ENCODE results near the gene USP9X.
"Not testable (repeated sequence)": the region's sequence is repeated elsewhere in the genome, so short reads cannot be mapped to it uniquely, and the experiment has no call there.

The USP9X gene, protein sequence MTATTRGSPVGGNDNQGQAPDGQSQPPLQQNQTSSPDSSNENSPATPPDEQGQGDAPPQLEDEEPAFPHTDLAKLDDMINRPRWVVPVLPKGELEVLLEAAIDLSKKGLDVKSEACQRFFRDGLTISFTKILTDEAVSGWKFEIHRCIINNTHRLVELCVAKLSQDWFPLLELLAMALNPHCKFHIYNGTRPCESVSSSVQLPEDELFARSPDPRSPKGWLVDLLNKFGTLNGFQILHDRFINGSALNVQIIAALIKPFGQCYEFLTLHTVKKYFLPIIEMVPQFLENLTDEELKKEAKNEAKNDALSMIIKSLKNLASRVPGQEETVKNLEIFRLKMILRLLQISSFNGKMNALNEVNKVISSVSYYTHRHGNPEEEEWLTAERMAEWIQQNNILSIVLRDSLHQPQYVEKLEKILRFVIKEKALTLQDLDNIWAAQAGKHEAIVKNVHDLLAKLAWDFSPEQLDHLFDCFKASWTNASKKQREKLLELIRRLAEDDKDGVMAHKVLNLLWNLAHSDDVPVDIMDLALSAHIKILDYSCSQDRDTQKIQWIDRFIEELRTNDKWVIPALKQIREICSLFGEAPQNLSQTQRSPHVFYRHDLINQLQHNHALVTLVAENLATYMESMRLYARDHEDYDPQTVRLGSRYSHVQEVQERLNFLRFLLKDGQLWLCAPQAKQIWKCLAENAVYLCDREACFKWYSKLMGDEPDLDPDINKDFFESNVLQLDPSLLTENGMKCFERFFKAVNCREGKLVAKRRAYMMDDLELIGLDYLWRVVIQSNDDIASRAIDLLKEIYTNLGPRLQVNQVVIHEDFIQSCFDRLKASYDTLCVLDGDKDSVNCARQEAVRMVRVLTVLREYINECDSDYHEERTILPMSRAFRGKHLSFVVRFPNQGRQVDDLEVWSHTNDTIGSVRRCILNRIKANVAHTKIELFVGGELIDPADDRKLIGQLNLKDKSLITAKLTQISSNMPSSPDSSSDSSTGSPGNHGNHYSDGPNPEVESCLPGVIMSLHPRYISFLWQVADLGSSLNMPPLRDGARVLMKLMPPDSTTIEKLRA (N-terminal part only)

DNA sequence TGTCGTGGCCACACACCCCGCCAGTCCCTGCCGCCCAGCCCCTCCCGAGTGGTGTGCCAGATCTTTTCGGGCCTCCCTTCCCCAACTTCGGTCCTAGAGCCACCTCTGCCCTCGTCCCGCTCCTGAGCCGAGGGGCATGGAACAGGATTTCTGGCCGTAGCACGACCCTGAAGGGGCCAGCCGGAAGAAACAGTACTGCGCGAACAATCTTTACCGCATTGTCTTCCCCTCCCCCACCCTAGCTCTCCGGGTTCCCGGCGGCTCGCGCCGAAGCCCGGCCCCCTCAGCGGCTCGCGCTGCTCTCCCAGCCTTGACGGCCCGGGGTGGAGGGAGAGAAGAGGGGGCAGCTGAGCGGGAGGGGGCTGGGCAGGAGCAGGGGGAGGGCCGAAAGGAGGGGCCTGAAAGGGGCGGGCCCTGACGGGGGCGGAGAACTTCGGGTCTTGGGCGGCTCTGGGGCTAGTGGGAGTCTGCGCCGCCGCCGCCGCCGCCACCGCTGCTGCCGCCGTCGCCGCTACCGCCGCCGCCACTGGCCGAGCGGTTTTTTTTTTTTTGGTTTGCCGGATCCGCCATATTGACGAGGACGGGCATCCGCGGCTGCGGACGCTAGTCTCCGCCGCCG, at the start of gene USP9X:
USP9X (plus strand) TSS at position 553 of the 619 bp plus-strand sequence. CDS start 38,184 bp downstream, outside the sequence.
- Mint-ChIP-seq H3K9me3 (ENCODE audit: low read depth) (no peaks in the 10 kb centered on the region), H3K4me1 (ENCODE audit: low read depth) (peaks cover 31% of the 10 kb centered on the region), H3K36me3 (peaks cover 2% of the 10 kb centered on the region), H3K4me3 (peak within 1 kb of the TSS; percentile 93), H3K27ac (peak within 1 kb of the TSS; percentile 99), H3K27me3 (no peaks in the 10 kb centered on the region)

DNA sequence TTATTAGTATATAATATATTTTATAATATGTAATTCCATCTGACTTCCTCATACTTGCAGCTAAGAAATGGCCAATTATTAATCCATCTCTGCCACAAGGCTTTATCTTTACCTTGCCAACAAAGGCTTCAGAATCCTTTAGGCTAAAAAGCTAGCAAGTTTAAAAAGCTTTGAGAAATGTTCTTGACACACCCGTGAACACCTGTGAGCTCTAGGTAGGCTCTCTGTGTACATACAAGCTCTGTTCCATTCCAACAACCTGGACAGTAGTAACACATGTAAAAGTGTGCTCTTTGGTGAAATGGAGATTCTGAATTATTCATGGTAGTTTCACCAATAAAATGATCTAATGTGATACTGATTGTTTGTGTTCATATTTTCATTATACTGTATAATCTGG, 49.7 kb upstream of the USP9X start:
- H3K27me3 Mint-ChIP-seq: no peaks in the 10 kb centered on the region
- no peak overlapping the region for H3K27ac Mint-ChIP-seq
- H3K36me3 Mint-ChIP-seq: no peaks in the 10 kb centered on the region
- H3K4me1 Mint-ChIP-seq (ENCODE audit: low read depth): no peaks in the 10 kb centered on the region
- H3K9me3 Mint-ChIP-seq (ENCODE audit: low read depth): no peaks in the 10 kb centered on the region
- H3K4me3 Mint-ChIP-seq: no peak overlapping the region

DNA sequence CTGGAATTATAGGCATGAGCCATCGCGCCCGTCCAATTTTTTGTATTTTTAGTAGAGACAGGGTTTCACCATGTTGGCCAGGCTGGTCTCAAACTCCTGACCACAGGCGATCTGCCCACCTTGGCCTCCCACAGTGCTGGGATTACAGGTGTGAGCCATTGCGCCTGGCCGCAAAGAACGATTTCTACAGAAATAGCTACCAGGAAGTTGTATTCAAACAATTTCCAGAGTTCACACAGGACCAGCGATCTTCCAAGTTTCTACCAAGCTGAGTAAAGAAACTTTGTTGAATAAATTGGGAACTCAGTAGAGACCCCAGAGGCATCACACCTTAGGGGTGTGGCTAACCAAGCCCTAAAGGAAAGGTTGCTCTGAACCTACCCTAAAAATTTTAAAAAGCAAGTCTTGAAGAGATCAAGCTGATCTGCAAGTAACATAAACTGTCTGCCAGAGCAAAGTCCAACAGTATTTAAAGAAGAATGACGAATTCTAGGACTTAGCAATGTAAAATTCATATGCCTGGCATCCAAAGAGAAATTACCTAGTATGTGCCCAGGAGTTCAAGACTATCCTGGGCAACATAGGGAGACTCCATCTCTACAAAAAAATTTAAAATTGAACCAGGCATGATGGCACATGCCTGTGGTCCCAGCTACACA, 48.4 kb upstream of the USP9X start:
- Mint-ChIP-seq H3K4me1 (ENCODE audit: low read depth) (no peaks in the 10 kb centered on the region), H3K4me3 (no peak overlapping the region), H3K27me3 (no peaks in the 10 kb centered on the region), H3K9me3 (ENCODE audit: low read depth) (no peaks in the 10 kb centered on the region), H3K27ac (no peak overlapping the region), H3K36me3 (no peaks in the 10 kb centered on the region)

DNA sequence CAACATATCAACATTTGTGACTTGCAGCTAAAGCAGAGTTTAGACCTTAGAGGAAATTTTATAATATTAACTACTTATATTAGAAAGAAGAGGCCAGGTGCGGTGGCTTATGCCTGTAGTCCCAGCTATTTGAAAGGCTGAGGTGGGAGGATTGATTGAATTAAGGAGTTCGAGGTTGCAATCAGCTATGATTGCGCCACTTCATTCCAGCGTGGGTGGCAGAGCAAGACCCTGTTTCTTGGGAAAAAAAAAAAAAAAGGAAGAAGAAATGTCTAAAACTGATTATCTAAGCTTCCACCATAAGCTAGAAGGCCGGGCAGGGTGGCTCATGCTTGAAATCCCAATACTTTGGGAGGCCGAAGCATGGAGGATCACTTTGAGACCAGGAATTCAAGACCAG, 42.0 kb upstream of the USP9X start:
- Mint-ChIP-seq H3K36me3 (no peaks in the 10 kb centered on the region), H3K4me3 (no peak overlapping the region)

DNA sequence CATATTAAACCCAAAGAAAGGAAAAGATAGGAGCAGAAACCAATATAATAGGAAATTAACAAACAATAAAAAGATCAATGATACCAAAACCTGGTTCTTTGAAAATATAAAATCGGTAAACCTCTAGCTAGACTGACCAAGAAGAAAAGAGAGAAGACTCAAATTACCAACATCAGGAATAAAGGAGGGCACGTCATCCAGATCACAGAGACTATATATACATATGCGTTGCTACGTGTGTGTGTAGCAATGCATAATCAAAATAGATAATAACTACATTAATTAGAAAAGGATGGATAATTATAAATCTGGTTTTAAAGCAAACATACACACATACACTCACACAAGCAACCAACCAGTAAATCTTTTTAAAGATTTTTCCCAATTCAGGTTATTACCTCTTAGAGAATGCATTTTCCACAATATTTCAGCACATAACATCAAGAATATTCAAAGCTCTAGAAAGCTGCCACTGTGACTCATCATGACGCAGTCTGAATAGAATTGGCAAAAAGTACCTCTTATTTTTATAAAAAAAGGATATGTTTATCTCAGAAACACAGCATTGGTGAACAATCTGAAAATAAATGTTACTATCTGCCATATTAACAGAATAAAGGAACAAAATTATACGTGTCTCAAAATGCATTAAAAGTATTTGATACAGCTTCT, 41.4 kb upstream of the USP9X start:
- H3K36me3 Mint-ChIP-seq: no peaks in the 10 kb centered on the region
- peaks cover 4% of the 10 kb centered on the region for H3K4me1 Mint-ChIP-seq (ENCODE audit: low read depth)
- no peaks in the 10 kb centered on the region for H3K27me3 Mint-ChIP-seq
- no peaks in the 10 kb centered on the region for H3K9me3 Mint-ChIP-seq (ENCODE audit: low read depth)
- no peak overlapping the region for H3K4me3 Mint-ChIP-seq
- no peak overlapping the region for H3K27ac Mint-ChIP-seq

More for the DNA sequence above, 42.0 kb upstream of the USP9X start:
- Mint-ChIP-seq H3K9me3 (ENCODE audit: low read depth) (no peaks in the 10 kb centered on the region), H3K27me3 (no peaks in the 10 kb centered on the region), H3K4me1 (ENCODE audit: low read depth) (peaks cover 4% of the 10 kb centered on the region), H3K27ac (no peak overlapping the region)

DNA sequence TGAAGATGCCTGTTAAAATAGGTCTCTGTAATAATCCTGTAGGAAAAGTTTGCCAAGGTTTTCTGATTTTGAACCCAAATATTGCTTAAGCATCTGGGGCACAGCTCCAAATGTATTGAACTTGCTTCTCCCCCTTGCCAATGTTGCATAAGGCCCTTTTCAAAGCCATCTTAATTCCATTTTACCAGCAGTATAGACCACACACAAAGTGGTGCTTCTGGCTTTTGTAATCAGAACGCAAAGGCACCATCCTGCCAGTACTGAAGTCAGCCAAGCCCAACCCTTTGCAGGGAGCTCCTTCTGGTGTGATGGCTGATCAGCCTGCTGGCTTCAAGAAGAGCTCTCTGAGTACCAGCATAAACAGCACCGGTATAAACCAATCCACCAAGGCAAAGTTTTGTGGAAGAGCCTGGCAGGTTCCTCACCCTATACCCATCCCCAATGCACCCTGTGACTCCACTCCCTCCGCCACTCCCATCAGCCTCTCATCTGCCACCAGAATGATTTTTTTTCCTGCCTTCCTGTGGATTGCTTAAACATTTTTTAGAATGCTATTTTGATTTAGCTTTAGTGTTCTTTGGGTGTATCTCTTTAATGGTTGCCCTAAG, 39.2 kb upstream of the USP9X start:
- Mint-ChIP-seq H3K27ac (no peak overlapping the region), H3K4me3 (no peak overlapping the region), H3K27me3 (no peaks in the 10 kb centered on the region), H3K9me3 (ENCODE audit: low read depth) (no peaks in the 10 kb centered on the region), H3K36me3 (no peaks in the 10 kb centered on the region), H3K4me1 (ENCODE audit: low read depth) (peaks cover 4% of the 10 kb centered on the region)

DNA sequence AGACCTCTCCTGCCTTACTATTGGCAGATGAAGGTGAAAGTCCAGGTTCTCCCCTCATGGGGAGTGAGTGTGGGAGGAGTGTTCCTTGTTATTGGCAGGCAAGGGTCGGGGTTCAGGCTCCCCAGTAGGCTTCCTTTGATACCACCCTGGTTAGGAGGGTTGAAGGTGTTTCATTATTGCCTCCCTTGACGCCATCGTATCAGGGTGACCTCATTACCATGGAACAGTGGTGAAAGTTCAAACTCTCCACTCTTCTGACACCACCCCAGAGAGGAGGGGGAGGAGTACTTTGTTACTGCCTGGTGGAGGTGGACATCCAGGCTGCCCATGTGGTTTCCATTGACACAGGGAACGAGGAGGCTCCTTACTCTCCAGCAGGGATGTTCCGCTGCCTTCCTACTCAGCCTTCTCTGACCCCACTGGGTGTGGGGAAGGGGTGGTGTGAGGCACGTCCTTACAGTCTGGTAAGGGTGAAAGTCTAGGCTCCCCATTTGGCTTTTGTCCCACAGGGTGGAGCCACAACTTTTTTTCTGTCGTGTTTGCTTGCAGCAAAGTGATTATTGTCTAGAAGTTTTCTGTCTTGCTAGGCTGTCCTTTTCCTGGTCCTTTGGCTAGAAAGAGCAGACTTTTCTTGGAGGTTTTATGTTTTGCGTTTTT, 37.2 kb upstream of the USP9X start:
- no peak overlapping the region for H3K27ac Mint-ChIP-seq
- no peaks in the 10 kb centered on the region for H3K27me3 Mint-ChIP-seq

DNA sequence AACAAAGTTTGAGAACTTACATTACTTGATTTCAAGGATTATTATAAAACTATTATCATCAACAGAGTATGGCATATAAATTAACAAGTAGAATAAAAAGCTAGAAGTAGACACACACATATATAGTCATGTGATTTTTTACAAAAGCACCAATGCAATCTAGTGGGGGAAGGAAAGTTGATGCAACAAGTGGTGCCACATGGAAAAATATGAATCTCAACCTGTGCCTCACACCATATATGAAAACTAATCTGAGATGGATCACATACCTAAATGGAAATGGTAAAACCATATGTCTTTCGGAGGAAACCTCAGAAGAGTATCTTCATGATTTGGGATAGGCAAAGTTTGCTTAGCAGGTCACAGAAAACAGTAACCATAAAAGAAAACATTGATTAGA, 34.9 kb upstream of the USP9X start:
- Mint-ChIP-seq H3K4me1 (ENCODE audit: low read depth) (peaks cover 4% of the 10 kb centered on the region), H3K27ac (no peak overlapping the region), H3K36me3 (no peaks in the 10 kb centered on the region), H3K9me3 (ENCODE audit: low read depth) (no peaks in the 10 kb centered on the region), H3K27me3 (no peaks in the 10 kb centered on the region), H3K4me3 (no peak overlapping the region)

More for the DNA sequence above, 37.2 kb upstream of the USP9X start:
- Mint-ChIP-seq H3K4me3 (no peak overlapping the region), H3K4me1 (ENCODE audit: low read depth) (peaks cover 4% of the 10 kb centered on the region), H3K9me3 (ENCODE audit: low read depth) (no peaks in the 10 kb centered on the region), H3K36me3 (no peaks in the 10 kb centered on the region)

DNA sequence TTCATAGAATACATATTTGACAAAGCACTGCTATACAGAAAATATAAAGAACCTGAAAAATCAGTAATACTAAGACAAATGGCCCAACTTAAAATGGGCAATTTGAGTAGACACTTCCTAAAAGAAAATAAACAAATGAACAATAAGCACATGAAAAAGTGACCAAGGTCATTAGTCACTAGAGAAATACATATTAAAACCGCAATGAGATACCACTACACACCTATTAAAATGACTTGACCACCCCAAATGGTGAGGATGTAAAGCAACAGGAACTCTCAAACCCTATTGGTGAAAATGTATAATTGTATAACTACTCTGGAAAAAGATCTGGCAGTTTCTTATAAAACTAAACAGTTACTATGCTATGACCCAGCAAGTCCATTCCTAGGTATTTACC, 34.0 kb upstream of the USP9X start:
- Mint-ChIP-seq H3K27ac (no peak overlapping the region), H3K9me3 (ENCODE audit: low read depth) (no peaks in the 10 kb centered on the region), H3K4me3 (no peak overlapping the region), H3K4me1 (ENCODE audit: low read depth) (peaks cover 4% of the 10 kb centered on the region), H3K36me3 (no peaks in the 10 kb centered on the region), H3K27me3 (no peaks in the 10 kb centered on the region)

DNA sequence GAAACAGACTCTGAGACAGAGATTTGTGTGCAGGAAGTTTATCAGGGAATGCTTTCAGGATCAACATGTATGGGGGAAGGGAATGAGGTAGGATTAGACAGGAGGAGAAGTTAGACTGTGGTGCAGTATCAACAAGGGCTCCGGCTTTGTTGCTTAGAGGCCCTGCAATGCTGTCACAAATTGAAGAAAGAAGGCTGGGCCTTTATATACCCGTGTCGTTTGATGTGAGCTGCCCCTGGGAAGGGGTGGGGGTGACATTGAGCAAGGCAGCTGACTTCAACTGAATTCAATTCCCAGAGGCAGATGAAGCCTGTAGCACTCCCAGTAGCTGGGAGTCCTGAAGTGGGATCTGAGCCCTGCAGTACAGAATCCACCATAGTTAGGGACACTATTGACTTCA, 29.5 kb upstream of the USP9X start:
- H3K27me3 Mint-ChIP-seq: no peaks in the 10 kb centered on the region
- H3K4me3 Mint-ChIP-seq: no peak overlapping the region
- H3K4me1 Mint-ChIP-seq (ENCODE audit: low read depth): no peaks in the 10 kb centered on the region
- no peaks in the 10 kb centered on the region for H3K9me3 Mint-ChIP-seq (ENCODE audit: low read depth)
- H3K27ac Mint-ChIP-seq: no peak overlapping the region
- H3K36me3 Mint-ChIP-seq: no peaks in the 10 kb centered on the region

DNA sequence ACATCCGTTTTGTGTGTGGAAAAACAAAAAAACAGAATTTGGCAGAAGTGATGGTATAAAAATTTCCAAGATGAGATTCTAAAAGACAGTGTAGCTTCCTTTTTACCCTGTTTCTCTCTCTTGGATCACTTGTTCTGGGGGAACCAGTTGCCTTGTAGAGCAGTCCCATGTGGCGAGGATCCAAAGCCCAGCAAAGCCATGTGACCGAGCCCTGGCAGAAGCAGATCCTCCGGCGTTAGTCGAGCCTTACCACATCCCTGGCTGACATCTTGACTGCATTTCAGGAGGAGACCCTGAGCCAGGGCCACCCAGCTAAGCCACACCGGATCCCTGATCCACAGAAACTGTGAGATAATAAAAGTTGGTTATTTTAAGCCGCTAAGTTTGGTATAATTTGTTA, 22.0 kb upstream of the USP9X start:
- H3K27me3 Mint-ChIP-seq; H3K9me3 Mint-ChIP-seq (ENCODE audit: low read depth); H3K4me3 Mint-ChIP-seq; H3K27ac Mint-ChIP-seq; H3K36me3 Mint-ChIP-seq; H3K4me1 Mint-ChIP-seq (ENCODE audit: low read depth): not testable (repeated sequence)

DNA sequence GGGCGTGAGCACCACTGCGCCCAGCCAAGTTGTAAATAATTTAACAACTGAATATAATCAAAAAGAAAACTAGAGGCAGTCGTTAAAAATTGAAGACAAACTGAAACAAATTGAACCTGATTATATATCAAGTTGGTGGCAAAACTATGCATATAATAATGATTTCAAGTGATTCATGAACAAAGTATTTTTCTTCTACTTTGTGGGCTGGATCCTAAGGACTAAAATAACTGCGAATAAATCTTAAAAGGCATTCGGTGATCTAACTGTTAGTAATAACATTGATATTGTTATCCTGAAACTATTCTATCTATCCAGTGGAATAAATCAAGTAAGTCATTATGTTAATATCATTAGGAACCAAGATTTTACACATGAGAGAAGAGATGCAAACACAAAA, 21.2 kb upstream of the USP9X start:
- H3K9me3 Mint-ChIP-seq (ENCODE audit: low read depth): no peaks in the 10 kb centered on the region
- H3K36me3 Mint-ChIP-seq: no peaks in the 10 kb centered on the region
- no peak overlapping the region for H3K4me3 Mint-ChIP-seq
- no peaks in the 10 kb centered on the region for H3K4me1 Mint-ChIP-seq (ENCODE audit: low read depth)
- no peak overlapping the region for H3K27ac Mint-ChIP-seq
- no peaks in the 10 kb centered on the region for H3K27me3 Mint-ChIP-seq

DNA sequence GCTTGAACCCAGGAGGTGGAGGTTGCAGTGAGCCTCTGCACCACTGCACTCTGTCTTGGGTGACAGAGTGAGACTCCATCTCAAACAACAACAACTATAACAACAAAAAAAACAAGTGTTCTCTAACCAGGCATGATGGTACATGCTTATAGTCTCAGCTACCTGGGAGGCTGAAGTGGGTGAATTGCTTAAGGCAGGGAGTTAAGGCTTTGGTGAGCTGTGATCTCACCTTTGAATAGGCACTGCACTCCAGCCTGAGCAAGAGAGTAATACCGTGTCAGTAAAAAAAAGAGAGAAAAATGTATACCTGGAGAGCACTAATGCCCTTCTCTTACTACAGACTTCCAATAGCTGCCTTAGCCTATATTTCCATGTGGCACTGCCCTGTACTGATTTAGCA, 18.9 kb upstream of the USP9X start:
- no peak overlapping the region for H3K27ac Mint-ChIP-seq
- no peaks in the 10 kb centered on the region for H3K36me3 Mint-ChIP-seq
- no peaks in the 10 kb centered on the region for H3K4me1 Mint-ChIP-seq (ENCODE audit: low read depth)
- H3K27me3 Mint-ChIP-seq: no peaks in the 10 kb centered on the region
- no peak overlapping the region for H3K4me3 Mint-ChIP-seq
- no peaks in the 10 kb centered on the region for H3K9me3 Mint-ChIP-seq (ENCODE audit: low read depth)

Measured in activated naive CD8-positive, alpha-beta T cell (primary cell).